Measurements from ENCODE around the gene APOB.

DNA sequence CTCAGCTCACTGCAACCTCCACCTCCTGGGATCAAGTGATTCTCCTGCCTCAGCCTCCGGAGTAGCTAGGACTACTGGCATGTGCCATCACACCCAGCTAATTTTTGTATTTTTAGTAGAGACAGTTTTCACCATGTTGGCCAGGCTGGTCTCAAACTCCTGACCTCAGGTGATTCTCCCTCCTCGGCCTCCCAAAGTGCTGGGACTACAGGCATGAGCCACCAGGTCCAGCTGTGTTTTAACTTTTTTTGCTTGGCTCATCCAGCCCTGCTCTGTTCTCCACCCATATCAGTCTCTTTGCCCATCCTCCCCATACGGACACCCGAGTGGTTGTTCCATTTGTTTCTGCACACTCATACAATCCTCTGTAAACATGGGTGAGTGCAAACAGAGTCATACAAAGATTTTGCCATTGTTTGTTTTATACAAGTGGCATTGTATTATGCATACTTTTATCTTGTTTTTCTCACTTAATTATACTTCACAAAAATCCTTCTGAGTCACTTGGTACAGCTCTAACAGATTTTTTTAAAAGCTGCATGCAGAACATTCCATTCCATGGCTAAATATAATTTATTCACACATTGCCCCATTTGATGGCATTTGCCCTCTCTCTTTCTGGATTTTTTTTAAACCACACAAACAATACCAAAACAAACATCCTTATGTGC, 5.3 kb downstream of the APOB start:
- TF ChIP-seq, protein P1, sequence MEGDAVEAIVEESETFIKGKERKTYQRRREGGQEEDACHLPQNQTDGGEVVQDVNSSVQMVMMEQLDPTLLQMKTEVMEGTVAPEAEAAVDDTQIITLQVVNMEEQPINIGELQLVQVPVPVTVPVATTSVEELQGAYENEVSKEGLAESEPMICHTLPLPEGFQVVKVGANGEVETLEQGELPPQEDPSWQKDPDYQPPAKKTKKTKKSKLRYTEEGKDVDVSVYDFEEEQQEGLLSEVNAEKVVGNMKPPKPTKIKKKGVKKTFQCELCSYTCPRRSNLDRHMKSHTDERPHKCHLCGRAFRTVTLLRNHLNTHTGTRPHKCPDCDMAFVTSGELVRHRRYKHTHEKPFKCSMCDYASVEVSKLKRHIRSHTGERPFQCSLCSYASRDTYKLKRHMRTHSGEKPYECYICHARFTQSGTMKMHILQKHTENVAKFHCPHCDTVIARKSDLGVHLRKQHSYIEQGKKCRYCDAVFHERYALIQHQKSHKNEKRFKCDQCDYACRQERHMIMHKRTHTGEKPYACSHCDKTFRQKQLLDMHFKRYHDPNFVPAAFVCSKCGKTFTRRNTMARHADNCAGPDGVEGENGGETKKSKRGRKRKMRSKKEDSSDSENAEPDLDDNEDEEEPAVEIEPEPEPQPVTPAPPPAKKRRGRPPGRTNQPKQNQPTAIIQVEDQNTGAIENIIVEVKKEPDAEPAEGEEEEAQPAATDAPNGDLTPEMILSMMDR (IDR thresholded peaks at IDR 0.05): no peak
- TF ChIP-seq CHD2 (IDR thresholded peaks at IDR 0.05; ENCODE audit: low read length, partially characterized antibody) (no peak), MAX (IDR thresholded peaks at IDR 0.05; ENCODE audit: low read depth) (no peak), TAF1 (IDR thresholded peaks at IDR 0.05; ENCODE audit: borderline replicate concordance, low read depth, low read length) (no peak)
